Smooth muscle cell (in vitro differentiated cells): Measurements from ENCODE around the gene PRKAR1A. TPM values are rescaled to one million over a fixed set of nuclear protein-coding genes. Genes with fewer than 3 reads are reported as not detected.

ENCODE experiments used
- DNase-seq: peaks from one replicate; lab custom pipeline; 2025; ENCODE audit not compliant: unreplicated experiment; lab: John Stamatoyannopoulos, UW
- H2AFZ ChIP-seq: fragments of 200-600 bp; sonication (generic); 2 replicates; pipeline ENCODE4 v1.6.0; 2016; ENCODE audit warnings: antibody characterized with exemption, low read depth, mild to moderate bottlenecking
- H3F3A ChIP-seq: fragments of 200-600 bp; sonication (generic); 2 replicates; pipeline ENCODE4 v1.6.0; 2017; ENCODE audit warnings: antibody characterized with exemption, low read depth
- H3K27ac ChIP-seq: fragments of 200-600 bp; sonication (generic); 2 replicates; pipeline ENCODE4 v1.5.1; 2016; ENCODE audit warnings: low read depth, mild to moderate bottlenecking
- H3K27me3 ChIP-seq: fragments of 200-600 bp; sonication (generic); 2 replicates; pipeline ENCODE4 v1.6.1; 2016; ENCODE audit warnings: low read depth, mild to moderate bottlenecking
- H3K36me3 ChIP-seq: fragments of 200-600 bp; sonication (generic); 2 replicates; pipeline ENCODE4 v1.5.1; 2016; ENCODE audit warnings: low read depth
- H3K4me1 ChIP-seq: fragments of 200-600 bp; sonication (generic); 2 replicates; pipeline ENCODE4 v1.5.1; 2016; ENCODE audit warnings: low read depth
- H3K4me2 ChIP-seq: fragments of 200-600 bp; sonication (generic); 2 replicates; pipeline ENCODE4 v1.6.0; 2016; ENCODE audit warnings: mild to moderate bottlenecking
- H3K4me3 ChIP-seq: fragments of 200-600 bp; sonication (generic); 2 replicates; pipeline ENCODE4 v1.5.1; 2016; ENCODE audit warnings: mild to moderate bottlenecking
- H3K79me2 ChIP-seq: fragments of 200-600 bp; sonication (generic); 2 replicates; pipeline ENCODE4 v1.6.0; 2016; ENCODE audit warnings: low read depth, mild to moderate bottlenecking
- H3K9ac ChIP-seq: fragments of 200-600 bp; sonication (generic); 2 replicates; pipeline ENCODE4 v1.6.0; 2016; ENCODE audit warnings: low read depth
- H3K9me3 ChIP-seq: fragments of 200-600 bp; sonication (generic); replicated peaks from 2 replicates; pipeline ENCODE4 v1.5.1; 2016; ENCODE audit warnings: low read depth
- H4K20me1 ChIP-seq: fragments of 200-600 bp; sonication (generic); 2 replicates; pipeline ENCODE4 v1.6.0; 2016; ENCODE audit warnings: low read depth
- WGBS: methylation state at CpG from one replicate; pipeline ENCODE4 v1.1.7; 2016; ENCODE audit warnings: low lambda C conversion rate; 5-methylcytosine and 5-hydroxymethylcytosine counted together
- polyA plus RNA-seq: library from polyadenylated mRNA; unstranded; fragments of >200 nt; fragmentation: Nextera tagmentation; extraction: Ambion mirVana; gene quantifications from 2 replicates; pipeline ENCODE4 v1.2.1, GENCODE V29; 2016
- total RNA-seq: library from RNA; depleted of rRNA; stranded (reverse); fragments of >200 nt; gene quantifications from 2 replicates; pipeline ENCODE4 v1.2.3, GENCODE V29; 2014
- TF ChIP-seq, protein P1 (sequence below): fragments of 200-600 bp; sonication (generic); IDR thresholded peaks from 2 replicates; pipeline ENCODE4 v1.5.1; 2017; ENCODE audit warnings: borderline replicate concordance, mild to moderate bottlenecking, antibody characterized with exemption; ENCODE audit not compliant: insufficient read depth, poor library complexity, severe bottlenecking

Gene PRKAR1A
- total and polyA plus RNA-seq, 2 experiments from 2014 or later: 302 to 340 TPM

DNA sequence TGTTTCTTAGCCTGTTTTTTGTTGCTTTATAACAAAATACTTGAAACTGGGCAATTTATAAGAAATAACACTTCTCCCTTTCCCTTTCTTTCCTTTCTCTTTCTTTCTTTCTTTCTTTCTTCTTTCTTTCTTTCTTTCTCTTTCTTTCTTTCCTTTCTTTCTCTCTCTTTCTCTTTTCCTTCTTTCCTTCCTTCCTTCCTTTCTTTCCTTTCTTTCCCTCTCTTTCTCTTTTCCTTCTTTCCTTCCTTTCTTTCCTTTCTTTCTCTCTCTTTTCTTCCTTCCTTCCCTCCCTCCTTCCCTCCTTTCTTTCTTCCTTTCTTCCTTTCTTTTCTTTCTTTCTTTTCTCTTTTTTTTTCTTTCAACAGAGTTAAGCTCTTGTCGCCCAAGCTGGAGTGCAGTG is 61.1 kb downstream of the PRKAR1A start:
- no peak overlapping the region for H3K27ac ChIP-seq
- no peak overlapping the region for H2AFZ ChIP-seq
- TF ChIP-seq, protein P1, sequence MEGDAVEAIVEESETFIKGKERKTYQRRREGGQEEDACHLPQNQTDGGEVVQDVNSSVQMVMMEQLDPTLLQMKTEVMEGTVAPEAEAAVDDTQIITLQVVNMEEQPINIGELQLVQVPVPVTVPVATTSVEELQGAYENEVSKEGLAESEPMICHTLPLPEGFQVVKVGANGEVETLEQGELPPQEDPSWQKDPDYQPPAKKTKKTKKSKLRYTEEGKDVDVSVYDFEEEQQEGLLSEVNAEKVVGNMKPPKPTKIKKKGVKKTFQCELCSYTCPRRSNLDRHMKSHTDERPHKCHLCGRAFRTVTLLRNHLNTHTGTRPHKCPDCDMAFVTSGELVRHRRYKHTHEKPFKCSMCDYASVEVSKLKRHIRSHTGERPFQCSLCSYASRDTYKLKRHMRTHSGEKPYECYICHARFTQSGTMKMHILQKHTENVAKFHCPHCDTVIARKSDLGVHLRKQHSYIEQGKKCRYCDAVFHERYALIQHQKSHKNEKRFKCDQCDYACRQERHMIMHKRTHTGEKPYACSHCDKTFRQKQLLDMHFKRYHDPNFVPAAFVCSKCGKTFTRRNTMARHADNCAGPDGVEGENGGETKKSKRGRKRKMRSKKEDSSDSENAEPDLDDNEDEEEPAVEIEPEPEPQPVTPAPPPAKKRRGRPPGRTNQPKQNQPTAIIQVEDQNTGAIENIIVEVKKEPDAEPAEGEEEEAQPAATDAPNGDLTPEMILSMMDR: no peak
- no peaks in the 10 kb centered on the region for H3K4me1 ChIP-seq
- peaks cover 13% of the 10 kb centered on the region for H3F3A ChIP-seq
- H4K20me1 ChIP-seq: no peaks in the 10 kb centered on the region
- H3K4me2 ChIP-seq: no peak overlapping the region
- no peaks in the 10 kb centered on the region for H3K9me3 ChIP-seq
- 93% methylated on average over 1 of the region's 1 CpG for WGBS
- no peak overlapping the region for H3K4me3 ChIP-seq
- H3K9ac ChIP-seq: no peak overlapping the region
- H3K27me3 ChIP-seq: no peaks in the 10 kb centered on the region
- DNase-seq: no peak
- no peaks in the 10 kb centered on the region for H3K36me3 ChIP-seq
- H3K79me2 ChIP-seq: no peaks in the 10 kb centered on the region

DNA sequence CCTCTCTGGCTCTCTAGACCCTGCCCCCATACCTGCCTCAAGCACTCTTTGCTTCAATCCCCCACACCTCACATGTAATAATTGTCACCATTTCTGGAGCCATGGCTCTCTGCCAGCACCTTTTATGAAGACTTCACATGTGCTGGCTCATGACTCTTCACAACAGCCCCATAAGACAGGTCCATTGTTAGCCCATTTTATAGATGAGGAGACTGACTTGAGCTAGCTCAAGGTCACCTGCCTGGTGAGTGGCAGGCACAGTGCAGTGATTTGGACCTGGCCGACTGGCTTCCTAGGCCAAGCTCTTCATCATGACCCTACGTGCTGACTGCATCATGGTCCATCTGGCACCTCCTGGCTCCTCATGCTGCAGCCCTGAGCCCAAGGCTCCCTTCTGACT is 63.9 kb downstream of the PRKAR1A start:
- TF ChIP-seq, protein P1: no peak
- Histone ChIP-seq H3K79me2 (no peaks in the 10 kb centered on the region), H2AFZ (no peak overlapping the region), H3K36me3 (no peaks in the 10 kb centered on the region), H3K27ac (no peak overlapping the region), H3K27me3 (no peaks in the 10 kb centered on the region), H3F3A (peaks cover 11% of the 10 kb centered on the region), H3K4me2 (no peak overlapping the region), H3K9ac (no peak overlapping the region), H4K20me1 (no peaks in the 10 kb centered on the region), H3K9me3 (no peaks in the 10 kb centered on the region), H3K4me3 (no peak overlapping the region), H3K4me1 (peaks cover 3% of the 10 kb centered on the region)
- no peak for DNase-seq
- 95% methylated on average over 2 of the region's 2 CpGs for WGBS

DNA sequence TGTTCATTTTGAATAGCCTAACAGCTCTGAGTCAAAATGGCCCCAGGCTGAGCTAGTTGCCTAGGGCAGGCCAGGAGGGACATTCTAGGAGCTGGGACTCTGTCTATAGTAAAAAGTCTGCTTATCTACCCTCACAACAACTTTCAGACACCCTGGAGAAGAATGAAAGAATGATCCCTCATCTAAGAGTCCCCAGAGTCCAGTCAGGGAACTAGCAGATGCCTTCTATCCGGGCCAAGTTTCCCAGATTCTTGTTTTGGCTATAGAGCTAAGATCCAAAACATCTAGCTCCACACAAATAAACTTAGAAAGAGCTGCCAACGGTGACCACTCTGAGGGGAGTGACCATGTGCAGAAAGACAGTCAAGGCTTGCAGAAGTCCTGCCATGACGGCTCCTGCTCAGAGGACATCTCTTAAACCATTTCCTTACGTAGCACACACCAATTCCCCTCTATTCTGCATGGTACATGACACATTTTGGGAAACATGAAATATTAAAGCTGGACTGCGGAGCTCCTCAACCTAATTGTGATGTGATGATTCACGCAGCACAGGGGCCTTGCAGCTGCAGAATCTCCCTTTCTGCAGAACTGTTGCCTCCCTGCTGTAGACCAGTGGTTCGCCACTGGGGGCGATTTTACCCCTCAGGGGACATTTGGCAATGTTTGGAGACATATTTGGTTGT is 64.7 kb downstream of the PRKAR1A start:
- no peaks in the 10 kb centered on the region for H3K9me3 ChIP-seq
- peaks cover 11% of the 10 kb centered on the region for H3F3A ChIP-seq
- H3K27ac ChIP-seq: no peak overlapping the region
- H4K20me1 ChIP-seq: no peaks in the 10 kb centered on the region
- H2AFZ ChIP-seq: no peak overlapping the region
- H3K4me3 ChIP-seq: no peak overlapping the region
- H3K4me2 ChIP-seq: no peak overlapping the region
- H3K9ac ChIP-seq: no peak overlapping the region
- DNase-seq: no peak
- peaks cover 3% of the 10 kb centered on the region for H3K4me1 ChIP-seq
- no peaks in the 10 kb centered on the region for H3K36me3 ChIP-seq
- no peaks in the 10 kb centered on the region for H3K79me2 ChIP-seq
- 74% methylated on average over 8 of the region's 8 CpGs for WGBS
- TF ChIP-seq, protein P1: no peak
- H3K27me3 ChIP-seq: no peaks in the 10 kb centered on the region

DNA sequence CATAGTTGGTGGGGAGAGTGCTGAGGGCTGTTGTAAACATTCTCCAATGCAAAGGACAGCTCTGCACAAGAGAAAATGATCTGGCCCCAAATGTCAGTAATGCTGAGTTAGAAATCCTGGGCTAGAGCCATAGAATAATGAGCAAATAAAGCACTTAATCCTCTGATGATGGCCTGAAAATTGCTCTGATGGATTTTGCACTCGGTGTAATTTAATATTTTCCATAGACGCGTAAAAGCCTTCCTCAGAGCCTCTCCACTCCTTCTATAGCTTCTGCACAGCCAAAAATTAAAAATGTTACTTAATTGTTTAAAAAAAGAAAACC is 65.2 kb downstream of the PRKAR1A start:
- Histone ChIP-seq H3K79me2 (no peaks in the 10 kb centered on the region), H3K4me3 (no peak overlapping the region), H3K4me1 (peaks cover 3% of the 10 kb centered on the region), H3K27me3 (no peaks in the 10 kb centered on the region), H3K27ac (no peak overlapping the region), H3K4me2 (peak overlapping the region; percentile 40), H3K9ac (no peak overlapping the region), H4K20me1 (no peaks in the 10 kb centered on the region), H3K36me3 (no peaks in the 10 kb centered on the region), H3F3A (peaks cover 11% of the 10 kb centered on the region), H2AFZ (no peak overlapping the region), H3K9me3 (no peaks in the 10 kb centered on the region)
- TF ChIP-seq, protein P1: no peak
- no peak for DNase-seq
- WGBS: 67% methylated on average over 3 of the region's 3 CpGs
